OCI-LY7 (cell line): ENCODE measurements around the gene UBAC1. TPM values are rescaled to one million over a fixed set of nuclear protein-coding genes. Genes with fewer than 3 reads are reported as not detected.
A peak's percentile ranks its signal among the peaks of the same experiment; 100 is the strongest.

Experiments used
- BruUV-seq: library from RNA; stranded (reverse); fragments of 400-500 nt; replicated peaks from 2 replicates; lab custom pipeline; 2021; lab: Mats Ljungman, UMichigan
- CTCF ChIA-PET: fragments of 300-600 bp; sonication (Branson Sonifier 250); formaldehyde crosslinking; loops from one replicate; lab custom pipeline; 2022; ENCODE audit warnings: antibody characterized with exemption; ENCODE audit not compliant: unreplicated experiment; lab: Charles Lee
- POLR2A ChIA-PET: fragments of 300-600 bp; sonication (Branson Sonifier 250); formaldehyde crosslinking; loops from one replicate; lab custom pipeline; 2022; ENCODE audit warnings: antibody characterized with exemption; lab: Charles Lee
- DNase-seq: peaks from one replicate; pipeline ENCODE4 v3.0.0-alpha.2; 2015; ENCODE audit warnings: low spot score
- H2AFZ ChIP-seq: fragments of 200-600 bp; sonication (generic), shearing (Covaris generic); 2 replicates; pipeline ENCODE4 v1.6.1; 2014; ENCODE audit warnings: mild to moderate bottlenecking, antibody characterized with exemption, low read length, moderate library complexity
- H3K27ac ChIP-seq: fragments of 200-600 bp; sonication (generic); 2 replicates; pipeline ENCODE4 v1.5.1; 2014; ENCODE audit warnings: mixed run types, low read depth, mild to moderate bottlenecking, moderate library complexity, low read length, inconsistent platforms; ENCODE audit not compliant: poor library complexity, severe bottlenecking
- H3K36me3 ChIP-seq: fragments of 200-600 bp; sonication (generic); 2 replicates; pipeline ENCODE4 v1.6.1; 2014; ENCODE audit warnings: mild to moderate bottlenecking, antibody characterized with exemption, low read length, moderate library complexity, mixed read lengths; ENCODE audit not compliant: insufficient read depth
- H3K4me1 ChIP-seq: fragments of 200-600 bp; sonication (generic); 2 replicates; pipeline ENCODE4 v1.5.1; 2014; ENCODE audit warnings: mild to moderate bottlenecking, low read length; ENCODE audit not compliant: insufficient read depth, poor library complexity, severe bottlenecking
- H3K4me2 ChIP-seq: fragments of 200-600 bp; sonication (generic); 2 replicates; pipeline ENCODE4 v1.6.1; 2014; ENCODE audit warnings: mild to moderate bottlenecking, low read length
- H3K4me3 ChIP-seq: fragments of 200-600 bp; sonication (generic); 2 replicates; pipeline ENCODE4 v1.5.1; 2014; ENCODE audit warnings: mild to moderate bottlenecking, low read depth, low read length; ENCODE audit not compliant: poor library complexity, severe bottlenecking
- H3K79me2 ChIP-seq: fragments of 200-600 bp; sonication (generic); 2 replicates; pipeline ENCODE4 v1.6.1; 2016; ENCODE audit warnings: low read depth, mild to moderate bottlenecking, low read length, moderate library complexity, mixed read lengths; ENCODE audit not compliant: insufficient read depth
- H3K9me2 ChIP-seq: fragments of 200-600 bp; sonication (generic); 2 replicates; pipeline ENCODE4 v1.6.1; 2016; ENCODE audit warnings: mild to moderate bottlenecking, low read length, mixed read lengths; ENCODE audit not compliant: insufficient read depth
- H3K9me3 ChIP-seq: fragments of 200-600 bp; sonication (generic); 2 replicates; pipeline ENCODE4 v1.6.1; 2014; ENCODE audit warnings: mild to moderate bottlenecking, mixed run types, low read length, mixed read lengths
- H4K20me1 ChIP-seq: fragments of 200-600 bp; sonication (generic); 2 replicates; pipeline ENCODE4 v1.6.1; 2014; ENCODE audit warnings: mild to moderate bottlenecking, antibody characterized with exemption, low read length, moderate library complexity, mixed read lengths; ENCODE audit not compliant: insufficient read depth
- CTCF ChIP-seq: fragments of 200-600 bp; sonication (generic); conservative IDR thresholded peaks from 2 replicates; pipeline ENCODE4 v1.5.1; 2014; ENCODE audit warnings: mild to moderate bottlenecking, antibody characterized with exemption, low read length, moderate library complexity, mixed read lengths
- EZH2phosphoT487 ChIP-seq: fragments of 200-600 bp; sonication (generic); IDR thresholded peaks from 2 replicates; pipeline ENCODE4 v1.6.1; 2018; ENCODE audit warnings: low read depth, borderline replicate concordance, mild to moderate bottlenecking, mixed run types, antibody characterized with exemption, low read length, moderate library complexity, mixed read lengths
- intact Hi-C: fragments of 100-400 bp; cut with micrococcal nuclease; formaldehyde crosslinking; loops from one replicate; pipeline ENCODE4 v1.10.0; 2022; ENCODE audit not compliant: unreplicated experiment
- total RNA-seq, 2 experiments: library from RNA; depleted of rRNA in 1 of 2; stranded (reverse); fragments of >200 nt in 1 of 2; shearing (Covaris generic) in 1 of 2; gene quantifications; 2 replicates each; pipeline ENCODE4 v1.2.3, GENCODE V29; 2014 to 2022

Gene UBAC1
- total RNA-seq, 2 experiments from 2014 or later, result 42.3 to 59.2 TPM

- H3K4me1 ChIP-seq, result peaks cover 35% of the 10 kb centered on the region
- no peak overlapping the region for H3K27ac ChIP-seq
- H3K79me2 ChIP-seq, result peaks cover 26% of the 10 kb centered on the region
- POLR2A ChIA-PET, result interaction anchor here (0.5 kb wide), 1 partner anchor 56 kb away, joined by 3 read pairs; the partner anchor contains the start of gene CAMSAP1
- no peak for TF ChIP-seq EZH2phosphoT487
- TF ChIP-seq CTCF, result no peak
- H3K4me2 ChIP-seq, result peak overlapping the region; percentile 58
- CTCF ChIA-PET, result no interaction called here
- peaks cover 8% of the 10 kb centered on the region; the same call in 1 of the 2 replicates for H3K36me3 ChIP-seq
- no TSS peak for BruUV-seq
- intact Hi-C loops, result loop anchor here (10.0 kb wide), 1 partner anchor 98 kb away; no protein-coding TSS in a partner anchor
- H2AFZ ChIP-seq, result no peak overlapping the region; the same call in 1 of the 2 replicates
- H4K20me1 ChIP-seq, result peaks cover 4% of the 10 kb centered on the region; the same call in 1 of the 2 replicates
- DNase-seq, result no peak
- no peak overlapping the region for H3K4me3 ChIP-seq
- H3K9me2 ChIP-seq, result no peaks in the 10 kb centered on the region
- no peaks in the 10 kb centered on the region for H3K9me3 ChIP-seq
These were observed 1.6 kb upstream of the UBAC1 start for GRCh38 chr9:135962696-135963307.

- no peaks in the 10 kb centered on the region for H3K9me2 ChIP-seq
- intact Hi-C loops, result loop anchor here (1.0 to 10.0 kb wide), 3 partner anchors 50 to 157 kb away; partner anchors contain the start of gene TMEM250
- no TSS peak for BruUV-seq
- ChIA-PET POLR2A (interaction anchor here (0.5 kb wide), 1 partner anchor 55 kb away, joined by 3 read pairs; the partner anchor contains the start of gene CAMSAP1), CTCF (no interaction called here)
- peak overlapping the region; percentile 57 for H3K4me3 ChIP-seq
- H4K20me1 ChIP-seq, result peaks cover 6% of the 10 kb centered on the region; the same call in 1 of the 2 replicates
- DNase-seq, result no peak
- no peak overlapping the region for H3K27ac ChIP-seq
- peak overlapping the region; percentile 58 for H3K4me2 ChIP-seq
- peaks cover 8% of the 10 kb centered on the region; the same call in 1 of the 2 replicates for H3K36me3 ChIP-seq
- H2AFZ ChIP-seq, result peak overlapping the region; percentile 70
- no peaks in the 10 kb centered on the region for H3K9me3 ChIP-seq
- H3K79me2 ChIP-seq, result peaks cover 32% of the 10 kb centered on the region
- H3K4me1 ChIP-seq, result peaks cover 34% of the 10 kb centered on the region
- TF ChIP-seq EZH2phosphoT487 (no peak), CTCF (no peak)
These were observed 880 bp upstream of the UBAC1 start for GRCh38 chr9:135961811-135962695.
